ENCODE results near the gene PLAAT2. TPM values are rescaled to one million over a fixed set of nuclear protein-coding genes. Genes with fewer than 3 reads are reported as not detected.
"Not testable (repeated sequence)": the region's sequence is repeated elsewhere in the genome, so short reads cannot be mapped to it uniquely, and the experiment has no call there.

Gene PLAAT2
- total RNA-seq, 3 donors from 2014 or later: 44.3 to 238 (median 62.8) TPM

GRCh38 chr11:63535734-63536133 lies 27.4 kb downstream of the PLAAT2 start:
- ATAC-seq (peak; percentile 17), DNase-seq (no peak)
- TF ChIP-seq CTCF (IDR thresholded peaks at IDR 0.05): no peak
- H3K4me3 ChIP-seq: no peak overlapping the region
- no peaks in the 10 kb centered on the region for H3K36me3 ChIP-seq (ENCODE audit: low read depth)
- intact Hi-C loops (cut with DNase I, micrococcal nuclease): no loop called here
- peaks cover 22% of the 10 kb centered on the region for H3K4me1 ChIP-seq (ENCODE audit: low read depth)
- H3K9me3 ChIP-seq: no peaks in the 10 kb centered on the region

- Histone ChIP-seq H3K9me3 (no peaks in the 10 kb centered on the region), H3K4me1 (ENCODE audit: low read depth) (peaks cover 22% of the 10 kb centered on the region), H3K36me3 (ENCODE audit: low read depth) (no peaks in the 10 kb centered on the region), H3K4me3 (no peak overlapping the region)
- DNase-seq: no peak
- ATAC-seq: peak; percentile 34
- intact Hi-C loops (cut with DNase I, micrococcal nuclease): no loop called here
- TF ChIP-seq CTCF (IDR thresholded peaks at IDR 0.05): no peak
Measured at GRCh38 chr11:63534895-63535461, 28.2 kb downstream of the PLAAT2 start.

GRCh38 chr11:63534076-63534475 lies 29.1 kb downstream of the PLAAT2 start:
- Histone ChIP-seq H3K4me3 (no peak overlapping the region), H3K36me3 (ENCODE audit: low read depth) (no peaks in the 10 kb centered on the region), H3K9me3 (no peaks in the 10 kb centered on the region), H3K4me1 (ENCODE audit: low read depth) (peaks cover 22% of the 10 kb centered on the region)
- DNase-seq: no peak
- ATAC-seq: no peak
- TF ChIP-seq CTCF (IDR thresholded peaks at IDR 0.05): no peak
- intact Hi-C loops (cut with DNase I, micrococcal nuclease): no loop called here

GRCh38 chr11:63532799-63533475 lies 30.2 kb downstream of the PLAAT2 start:
- no peak for ATAC-seq
- no peak for DNase-seq
- no peaks in the 10 kb centered on the region for H3K9me3 ChIP-seq
- no peaks in the 10 kb centered on the region for H3K36me3 ChIP-seq (ENCODE audit: low read depth)
- peaks cover 22% of the 10 kb centered on the region for H3K4me1 ChIP-seq (ENCODE audit: low read depth)
- H3K4me3 ChIP-seq: no peak overlapping the region
- intact Hi-C loops (cut with DNase I, micrococcal nuclease): no loop called here
- TF ChIP-seq CTCF (IDR thresholded peaks at IDR 0.05): no peak

GRCh38 chr11:63532117-63532516 lies 31.1 kb downstream of the PLAAT2 start:
- no peak for TF ChIP-seq CTCF (IDR thresholded peaks at IDR 0.05)
- H3K4me3 ChIP-seq: no peak overlapping the region
- intact Hi-C loops (cut with DNase I, micrococcal nuclease): no loop called here
- ATAC-seq (no peak), DNase-seq (no peak)
- no peaks in the 10 kb centered on the region for H3K36me3 ChIP-seq (ENCODE audit: low read depth)
- peaks cover 22% of the 10 kb centered on the region for H3K4me1 ChIP-seq (ENCODE audit: low read depth)
- no peaks in the 10 kb centered on the region for H3K9me3 ChIP-seq

GRCh38 chr11:63531074-63531792 lies 31.9 kb downstream of the PLAAT2 start:
- ATAC-seq: peak; percentile 88
- H3K9me3 ChIP-seq; intact Hi-C loops (cut with DNase I, micrococcal nuclease); H3K4me3 ChIP-seq; H3K36me3 ChIP-seq (ENCODE audit: low read depth): not testable (repeated sequence)
- peak in 1 of 3 donors; percentile 52 for DNase-seq
- H3K4me1 ChIP-seq (ENCODE audit: low read depth): peaks cover 16% of the 10 kb centered on the region
